ENCODE data around the gene GOLGA1.

DNA sequence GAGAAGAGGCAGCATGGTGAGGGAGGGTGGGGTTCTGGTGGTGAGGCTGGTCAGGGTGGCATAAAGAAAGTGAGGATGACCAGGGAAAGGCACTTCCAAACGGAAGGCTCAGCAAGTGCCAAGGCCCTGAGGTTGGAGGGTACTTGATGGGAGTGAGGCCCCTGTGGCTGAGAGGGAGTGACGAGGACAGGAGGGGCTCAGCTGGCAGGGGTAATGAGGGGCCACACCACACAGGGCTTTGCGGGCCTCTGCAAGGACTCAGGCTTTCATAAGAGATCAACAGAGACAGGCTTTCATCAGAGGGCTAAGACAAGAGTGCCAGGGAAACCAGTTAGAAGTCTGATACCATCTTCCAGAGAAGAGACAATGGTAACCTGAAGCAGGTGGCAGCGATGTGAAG, 55.3 kb downstream of the GOLGA1 start:
- TF ChIP-seq, protein P1, sequence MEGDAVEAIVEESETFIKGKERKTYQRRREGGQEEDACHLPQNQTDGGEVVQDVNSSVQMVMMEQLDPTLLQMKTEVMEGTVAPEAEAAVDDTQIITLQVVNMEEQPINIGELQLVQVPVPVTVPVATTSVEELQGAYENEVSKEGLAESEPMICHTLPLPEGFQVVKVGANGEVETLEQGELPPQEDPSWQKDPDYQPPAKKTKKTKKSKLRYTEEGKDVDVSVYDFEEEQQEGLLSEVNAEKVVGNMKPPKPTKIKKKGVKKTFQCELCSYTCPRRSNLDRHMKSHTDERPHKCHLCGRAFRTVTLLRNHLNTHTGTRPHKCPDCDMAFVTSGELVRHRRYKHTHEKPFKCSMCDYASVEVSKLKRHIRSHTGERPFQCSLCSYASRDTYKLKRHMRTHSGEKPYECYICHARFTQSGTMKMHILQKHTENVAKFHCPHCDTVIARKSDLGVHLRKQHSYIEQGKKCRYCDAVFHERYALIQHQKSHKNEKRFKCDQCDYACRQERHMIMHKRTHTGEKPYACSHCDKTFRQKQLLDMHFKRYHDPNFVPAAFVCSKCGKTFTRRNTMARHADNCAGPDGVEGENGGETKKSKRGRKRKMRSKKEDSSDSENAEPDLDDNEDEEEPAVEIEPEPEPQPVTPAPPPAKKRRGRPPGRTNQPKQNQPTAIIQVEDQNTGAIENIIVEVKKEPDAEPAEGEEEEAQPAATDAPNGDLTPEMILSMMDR (IDR thresholded peaks at IDR 0.05): no peak
- TF ChIP-seq POLR2A (IDR thresholded peaks at IDR 0.05): no peak
